ENCODE results near the gene CFAP46. TPM values are rescaled to one million over a fixed set of nuclear protein-coding genes. Genes with fewer than 3 reads are reported as not detected.
"Not testable (repeated sequence)": the region's sequence is repeated elsewhere in the genome, so short reads cannot be mapped to it uniquely, and the experiment has no call there.

The CFAP46 gene
- total RNA-seq, 4 donors from 2014 or later: 0.29 to 9.0 (median 2.7) TPM

GRCh38 chr10:132802694-132803320 lies 139.6 kb downstream of the CFAP46 start:
- DNase-seq: no peak
- intact Hi-C loops (cut with DNase I; ENCODE audit: low total_unique reads): no loop called here
- Histone ChIP-seq H3K27me3 (no peaks in the 10 kb centered on the region), H3K4me1 (no peaks in the 10 kb centered on the region), H3K36me3 (no peaks in the 10 kb centered on the region), H3K9me3 (no peaks in the 10 kb centered on the region), H3K27ac (no peak overlapping the region), H3K4me3 (no peak overlapping the region)
- no peak for TF ChIP-seq POLR2A (IDR thresholded peaks at IDR 0.05)
- TF ChIP-seq, protein P1, sequence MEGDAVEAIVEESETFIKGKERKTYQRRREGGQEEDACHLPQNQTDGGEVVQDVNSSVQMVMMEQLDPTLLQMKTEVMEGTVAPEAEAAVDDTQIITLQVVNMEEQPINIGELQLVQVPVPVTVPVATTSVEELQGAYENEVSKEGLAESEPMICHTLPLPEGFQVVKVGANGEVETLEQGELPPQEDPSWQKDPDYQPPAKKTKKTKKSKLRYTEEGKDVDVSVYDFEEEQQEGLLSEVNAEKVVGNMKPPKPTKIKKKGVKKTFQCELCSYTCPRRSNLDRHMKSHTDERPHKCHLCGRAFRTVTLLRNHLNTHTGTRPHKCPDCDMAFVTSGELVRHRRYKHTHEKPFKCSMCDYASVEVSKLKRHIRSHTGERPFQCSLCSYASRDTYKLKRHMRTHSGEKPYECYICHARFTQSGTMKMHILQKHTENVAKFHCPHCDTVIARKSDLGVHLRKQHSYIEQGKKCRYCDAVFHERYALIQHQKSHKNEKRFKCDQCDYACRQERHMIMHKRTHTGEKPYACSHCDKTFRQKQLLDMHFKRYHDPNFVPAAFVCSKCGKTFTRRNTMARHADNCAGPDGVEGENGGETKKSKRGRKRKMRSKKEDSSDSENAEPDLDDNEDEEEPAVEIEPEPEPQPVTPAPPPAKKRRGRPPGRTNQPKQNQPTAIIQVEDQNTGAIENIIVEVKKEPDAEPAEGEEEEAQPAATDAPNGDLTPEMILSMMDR (IDR thresholded peaks at IDR 0.05): no peak

- no peak for TF ChIP-seq POLR2A (IDR thresholded peaks at IDR 0.05)
- TF ChIP-seq, protein P1 (IDR thresholded peaks at IDR 0.05): no peak
- Histone ChIP-seq H3K36me3 (no peaks in the 10 kb centered on the region), H3K27ac (no peak overlapping the region), H3K9me3 (no peaks in the 10 kb centered on the region), H3K4me3 (no peak overlapping the region), H3K27me3 (no peaks in the 10 kb centered on the region), H3K4me1 (no peaks in the 10 kb centered on the region)
- intact Hi-C loops (cut with DNase I; ENCODE audit: low total_unique reads): no loop called here
- DNase-seq: no peak
Measured at GRCh38 chr10:132802048-132802447, 140.3 kb downstream of the CFAP46 start.

GRCh38 chr10:132799865-132800264 lies 142.5 kb downstream of the CFAP46 start:
- intact Hi-C loops (cut with DNase I; ENCODE audit: low total_unique reads): no loop called here
- Histone ChIP-seq H3K27ac (no peak overlapping the region), H3K36me3 (no peaks in the 10 kb centered on the region), H3K4me3 (no peak overlapping the region), H3K4me1 (no peaks in the 10 kb centered on the region), H3K9me3 (no peaks in the 10 kb centered on the region), H3K27me3 (no peaks in the 10 kb centered on the region)
- TF ChIP-seq, protein P1 (IDR thresholded peaks at IDR 0.05): no peak
- no peak for DNase-seq

DNA sequence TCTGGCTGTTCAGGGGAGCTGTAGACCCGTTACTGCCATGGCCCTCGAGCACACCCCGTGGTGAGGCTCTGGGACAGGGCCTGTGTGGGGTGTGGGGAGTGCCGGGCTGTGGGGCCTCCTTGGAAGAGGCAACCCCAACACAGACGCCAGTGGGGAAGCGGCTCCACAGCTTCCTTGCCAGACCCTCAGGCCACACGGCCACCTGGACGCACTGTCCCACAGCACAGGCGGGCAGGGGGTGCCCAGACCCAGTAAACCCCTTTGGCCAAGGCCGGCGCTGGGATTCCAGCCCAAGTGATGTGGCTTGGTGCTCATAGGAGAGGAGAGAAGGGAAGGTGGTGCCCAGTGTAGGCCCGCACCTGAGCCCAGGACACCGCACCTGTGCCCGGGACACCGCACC lies 143.5 kb downstream of the CFAP46 start:
- Histone ChIP-seq H3K36me3 (no peaks in the 10 kb centered on the region), H3K27ac (no peak overlapping the region), H3K4me3 (no peak overlapping the region), H3K4me1 (no peaks in the 10 kb centered on the region), H3K9me3 (no peaks in the 10 kb centered on the region), H3K27me3 (no peaks in the 10 kb centered on the region)
- no peak for TF ChIP-seq POLR2A (IDR thresholded peaks at IDR 0.05)
- TF ChIP-seq, protein P1 (IDR thresholded peaks at IDR 0.05): no peak
- intact Hi-C loops (cut with DNase I; ENCODE audit: low total_unique reads): no loop called here
- DNase-seq: no peak

- Histone ChIP-seq H3K36me3 (no peaks in the 10 kb centered on the region), H3K27me3 (no peaks in the 10 kb centered on the region), H3K4me1 (no peaks in the 10 kb centered on the region), H3K27ac (no peak overlapping the region), H3K4me3 (no peak overlapping the region), H3K9me3 (no peaks in the 10 kb centered on the region)
- DNase-seq: no peak
- intact Hi-C loops (cut with DNase I; ENCODE audit: low total_unique reads): no loop called here
- no peak for TF ChIP-seq POLR2A (IDR thresholded peaks at IDR 0.05)
- TF ChIP-seq, protein P1 (IDR thresholded peaks at IDR 0.05): no peak
Measured at GRCh38 chr10:132798403-132798802, 144.0 kb downstream of the CFAP46 start.

DNA sequence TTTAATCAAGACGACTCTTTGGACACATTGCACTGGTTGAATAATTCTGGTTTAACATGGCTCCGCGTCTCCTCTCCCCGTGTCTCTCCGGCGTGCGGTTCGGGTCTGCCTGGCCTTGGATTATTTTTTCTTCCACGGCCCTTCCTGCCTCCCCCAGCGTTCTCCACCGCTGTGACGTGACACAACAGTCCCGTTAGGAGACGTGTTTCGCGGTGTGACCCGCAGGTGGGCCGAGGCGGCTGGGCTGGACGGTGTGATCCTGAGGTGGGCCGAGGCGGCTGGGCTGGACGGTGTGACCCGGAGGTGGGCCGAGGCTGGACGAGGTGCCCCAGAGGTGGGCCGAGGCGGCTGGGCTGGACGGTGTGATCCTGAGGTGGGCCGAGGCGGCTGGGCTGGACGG lies 144.4 kb downstream of the CFAP46 start:
- H3K4me3 ChIP-seq; intact Hi-C loops (cut with DNase I; ENCODE audit: low total_unique reads): not testable (repeated sequence)

More for the DNA sequence above, 144.4 kb downstream of the CFAP46 start:
- H3K27ac ChIP-seq, H3K9me3 ChIP-seq, H3K27me3 ChIP-seq, H3K36me3 ChIP-seq, DNase-seq, H3K4me1 ChIP-seq: not testable (repeated sequence)

All from uterus (tissue), 4 donors.